Measurements from ENCODE around the gene HEXIM2.

HEXIM2 gene

GRCh38 chr17:45148183-45149036, 13.3 kb upstream of the HEXIM2 start, which contains the start of gene HEXIM1:
Gene HEXIM1, plus strand, starts transcription at chr17:45148475. Its CDS starts 716 bp downstream, at chr17:45149191.
- H3K36me3 ChIP-seq (ENCODE audit: control insufficient read depth, low read depth, low read length): no peaks in the 10 kb centered on the region
- peak within 1 kb of the TSS; percentile 98 for H3K27ac ChIP-seq (ENCODE audit: low read length)
- H3K27me3 ChIP-seq (ENCODE audit: control insufficient read depth, insufficient read depth, low read length): no peaks in the 10 kb centered on the region
- peaks cover 18% of the 10 kb centered on the region for H3K4me1 ChIP-seq (ENCODE audit: control insufficient read depth, low read depth, low read length)
- peak within 1 kb of the TSS; percentile 98 for H3K9ac ChIP-seq (ENCODE audit: low read length)
- peak within 1 kb of the TSS; percentile 97 for H3K4me3 ChIP-seq (ENCODE audit: low read length)
- no peaks in the 10 kb centered on the region for H3K9me3 ChIP-seq (ENCODE audit: control insufficient read depth, low read depth, low read length)

GRCh38 chr17:45149037-45149668, 12.5 kb upstream of the HEXIM2 start:
- H3K9me3 ChIP-seq (ENCODE audit: control insufficient read depth, low read depth, low read length): no peaks in the 10 kb centered on the region
- H3K27me3 ChIP-seq (ENCODE audit: control insufficient read depth, insufficient read depth, low read length): no peaks in the 10 kb centered on the region
- peaks cover 18% of the 10 kb centered on the region for H3K4me1 ChIP-seq (ENCODE audit: control insufficient read depth, low read depth, low read length)
- H3K27ac ChIP-seq (ENCODE audit: low read length): peak overlapping the region; percentile 41
- H3K4me3 ChIP-seq (ENCODE audit: low read length): peak overlapping the region; percentile 97
- no peaks in the 10 kb centered on the region for H3K36me3 ChIP-seq (ENCODE audit: control insufficient read depth, low read depth, low read length)
- H3K9ac ChIP-seq (ENCODE audit: low read length): peak overlapping the region; percentile 70

- Histone ChIP-seq H3K9me3 (ENCODE audit: control insufficient read depth, low read depth, low read length) (no peaks in the 10 kb centered on the region), H3K9ac (ENCODE audit: low read length) (peak overlapping the region; percentile 70), H3K27me3 (ENCODE audit: control insufficient read depth, insufficient read depth, low read length) (no peaks in the 10 kb centered on the region), H3K36me3 (ENCODE audit: control insufficient read depth, low read depth, low read length) (no peaks in the 10 kb centered on the region), H3K4me3 (ENCODE audit: low read length) (peak overlapping the region; percentile 97), H3K4me1 (ENCODE audit: control insufficient read depth, low read depth, low read length) (peaks cover 18% of the 10 kb centered on the region), H3K27ac (ENCODE audit: low read length) (no peak overlapping the region)
Measured at GRCh38 chr17:45149669-45150664, 11.7 kb upstream of the HEXIM2 start.

GRCh38 chr17:45150911-45151809, 10.5 kb upstream of the HEXIM2 start:
- Histone ChIP-seq H3K27ac (ENCODE audit: low read length) (no peak overlapping the region), H3K4me3 (ENCODE audit: low read length) (peak overlapping the region; percentile 97), H3K27me3 (ENCODE audit: control insufficient read depth, insufficient read depth, low read length) (no peaks in the 10 kb centered on the region), H3K9ac (ENCODE audit: low read length) (no peak overlapping the region), H3K36me3 (ENCODE audit: control insufficient read depth, low read depth, low read length) (no peaks in the 10 kb centered on the region), H3K4me1 (ENCODE audit: control insufficient read depth, low read depth, low read length) (peaks cover 18% of the 10 kb centered on the region), H3K9me3 (ENCODE audit: control insufficient read depth, low read depth, low read length) (no peaks in the 10 kb centered on the region)

GRCh38 chr17:45155029-45155428, 6.6 kb upstream of the HEXIM2 start:
- Histone ChIP-seq H3K27ac (ENCODE audit: low read length) (no peak overlapping the region), H3K27me3 (ENCODE audit: control insufficient read depth, insufficient read depth, low read length) (no peaks in the 10 kb centered on the region), H3K36me3 (ENCODE audit: control insufficient read depth, low read depth, low read length) (no peaks in the 10 kb centered on the region), H3K4me3 (ENCODE audit: low read length) (no peak overlapping the region), H3K9ac (ENCODE audit: low read length) (no peak overlapping the region), H3K4me1 (ENCODE audit: control insufficient read depth, low read depth, low read length) (peaks cover 15% of the 10 kb centered on the region), H3K9me3 (ENCODE audit: control insufficient read depth, low read depth, low read length) (no peaks in the 10 kb centered on the region)

GRCh38 chr17:45155483-45155882, 6.2 kb upstream of the HEXIM2 start:
- Histone ChIP-seq H3K4me1 (ENCODE audit: control insufficient read depth, low read depth, low read length) (peaks cover 15% of the 10 kb centered on the region), H3K27ac (ENCODE audit: low read length) (no peak overlapping the region), H3K9ac (ENCODE audit: low read length) (no peak overlapping the region), H3K36me3 (ENCODE audit: control insufficient read depth, low read depth, low read length) (no peaks in the 10 kb centered on the region), H3K27me3 (ENCODE audit: control insufficient read depth, insufficient read depth, low read length) (no peaks in the 10 kb centered on the region), H3K9me3 (ENCODE audit: control insufficient read depth, low read depth, low read length) (no peaks in the 10 kb centered on the region), H3K4me3 (ENCODE audit: low read length) (no peak overlapping the region)

GRCh38 chr17:45156242-45156641, 5.4 kb upstream of the HEXIM2 start:
- H3K27ac ChIP-seq (ENCODE audit: low read length): no peak overlapping the region
- H3K27me3 ChIP-seq (ENCODE audit: control insufficient read depth, insufficient read depth, low read length): no peaks in the 10 kb centered on the region
- no peak overlapping the region for H3K4me3 ChIP-seq (ENCODE audit: low read length)
- no peaks in the 10 kb centered on the region for H3K9me3 ChIP-seq (ENCODE audit: control insufficient read depth, low read depth, low read length)
- no peaks in the 10 kb centered on the region for H3K36me3 ChIP-seq (ENCODE audit: control insufficient read depth, low read depth, low read length)
- H3K9ac ChIP-seq (ENCODE audit: low read length): no peak overlapping the region
- H3K4me1 ChIP-seq (ENCODE audit: control insufficient read depth, low read depth, low read length): peaks cover 8% of the 10 kb centered on the region

GRCh38 chr17:45160447-45161287, 1.0 kb upstream of the HEXIM2 start:
- Histone ChIP-seq H3K9ac (ENCODE audit: low read length) (peak overlapping the region; percentile 99), H3K27me3 (ENCODE audit: control insufficient read depth, insufficient read depth, low read length) (no peaks in the 10 kb centered on the region), H3K4me3 (ENCODE audit: low read length) (peak overlapping the region; percentile 94), H3K36me3 (ENCODE audit: control insufficient read depth, low read depth, low read length) (no peaks in the 10 kb centered on the region), H3K4me1 (ENCODE audit: control insufficient read depth, low read depth, low read length) (peaks cover 9% of the 10 kb centered on the region), H3K9me3 (ENCODE audit: control insufficient read depth, low read depth, low read length) (no peaks in the 10 kb centered on the region), H3K27ac (ENCODE audit: low read length) (peak overlapping the region; percentile 96)

GRCh38 chr17:45162025-45162687, 481 bp downstream of the HEXIM2 start:
- H3K27ac ChIP-seq (ENCODE audit: low read length): peak overlapping the region; percentile 44
- H3K36me3 ChIP-seq (ENCODE audit: control insufficient read depth, low read depth, low read length): no peaks in the 10 kb centered on the region
- no peaks in the 10 kb centered on the region for H3K27me3 ChIP-seq (ENCODE audit: control insufficient read depth, insufficient read depth, low read length)
- H3K4me1 ChIP-seq (ENCODE audit: control insufficient read depth, low read depth, low read length): peaks cover 9% of the 10 kb centered on the region
- H3K4me3 ChIP-seq (ENCODE audit: low read length): peak overlapping the region; percentile 57
- peak overlapping the region; percentile 18 for H3K9ac ChIP-seq (ENCODE audit: low read length)
- no peaks in the 10 kb centered on the region for H3K9me3 ChIP-seq (ENCODE audit: control insufficient read depth, low read depth, low read length)
